K562 (cell line): ENCODE results near the gene MAML3. TPM values are rescaled to one million over a fixed set of nuclear protein-coding genes. Genes with fewer than 3 reads are reported as not detected.

ENCODE experiments used
- BCOR ChIP-seq: fragments of 450-650 bp; IDR thresholded peaks from 2 replicates; pipeline ENCODE4 v1.6.1; 2016
- BRF1 ChIP-seq: IDR thresholded peaks from 3 replicates; pipeline ENCODE4 v1.6.1; 2011; ENCODE audit warnings: borderline replicate concordance, mild to moderate bottlenecking; ENCODE audit not compliant: insufficient read length; ENCODE audit errors: extremely low read depth
- CGGBP1 ChIP-seq: fragments of 250-450 bp; sonication (Bioruptor Pico); IDR thresholded peaks from 2 replicates; pipeline ENCODE4 v1.9.0; 2021; ENCODE audit warnings: mild to moderate bottlenecking
- CSDE1 ChIP-seq, 2 experiments: fragments of 450-650 bp; IDR thresholded peaks; 2 replicates each; pipeline ENCODE4 v1.6.1; 2016; ENCODE audit warnings: mild to moderate bottlenecking in 1 of 2
- CXXC5 ChIP-seq: fragments of 250-450 bp; sonication (Bioruptor Pico); IDR thresholded peaks from 2 replicates; pipeline ENCODE4 v1.8.0; 2022; ENCODE audit warnings: inconsistent platforms, mild to moderate bottlenecking, moderate library complexity
- E2F4 ChIP-seq: sonication (generic); formaldehyde crosslinking; IDR thresholded peaks from 2 replicates; pipeline ENCODE4 v1.8.0; 2022; ENCODE audit warnings: mild to moderate bottlenecking, low read depth, missing genetic modification reagents
- ESRRB ChIP-seq: fragments of 250-450 bp; sonication (Bioruptor Pico); IDR thresholded peaks from 2 replicates; pipeline ENCODE4 v1.5.0; 2020; ENCODE audit warnings: mild to moderate bottlenecking, moderate library complexity, borderline replicate concordance
- ETS2 ChIP-seq: IDR thresholded peaks from 2 replicates; pipeline ENCODE4 v1.6.1; 2016; ENCODE audit warnings: borderline replicate concordance, missing genetic modification characterization, mild to moderate bottlenecking, moderate library complexity, missing compliant biosample characterization; ENCODE audit not compliant: poor library complexity, severe bottlenecking
- FOXJ3 ChIP-seq: sonication (generic); formaldehyde crosslinking; IDR thresholded peaks from 2 replicates; pipeline ENCODE4 v1.4.0; 2020; ENCODE audit warnings: mild to moderate bottlenecking, missing genetic modification reagents
- FOXP1 ChIP-seq: sonication (generic); formaldehyde crosslinking; IDR thresholded peaks from 2 replicates; pipeline ENCODE4 v1.8.0; 2022; ENCODE audit warnings: mild to moderate bottlenecking, missing genetic modification reagents
- HDAC3 ChIP-seq: fragments of 450-650 bp; IDR thresholded peaks from 2 replicates; pipeline ENCODE4 v1.6.1; 2018; ENCODE audit warnings: borderline replicate concordance, mild to moderate bottlenecking, moderate library complexity; ENCODE audit not compliant: partially characterized antibody
- HDAC8 ChIP-seq: fragments of 450-650 bp; IDR thresholded peaks from 2 replicates; pipeline ENCODE4 v1.6.1; 2016; ENCODE audit warnings: mild to moderate bottlenecking, missing genetic modification characterization, moderate library complexity, missing compliant biosample characterization
- HNRNPL ChIP-seq: fragments of 200-400 bp; formaldehyde crosslinking; IDR thresholded peaks from 2 replicates; pipeline ENCODE4 v1.6.1; 2017; ENCODE audit warnings: low read depth, mild to moderate bottlenecking, low read length
- KDM1A ChIP-seq, 2 experiments: fragments of 450-650 bp; IDR thresholded peaks; 2 replicates each; pipeline ENCODE4 v1.6.1; 2016; ENCODE audit warnings: mild to moderate bottlenecking in 2 of 2
- MEF2D ChIP-seq: conservative IDR thresholded peaks from 2 replicates; pipeline ENCODE4 v1.6.1; 2016; ENCODE audit warnings: low read depth, missing genetic modification characterization, missing compliant biosample characterization
- NCOR1 ChIP-seq: fragments of 450-650 bp; IDR thresholded peaks from 2 replicates; pipeline ENCODE4 v1.6.1; 2016; ENCODE audit warnings: mild to moderate bottlenecking, moderate library complexity
- NFATC3 ChIP-seq: fragments of 450-650 bp; IDR thresholded peaks from 2 replicates; pipeline ENCODE4 v1.6.1; 2017; ENCODE audit warnings: mild to moderate bottlenecking
- OTX1 ChIP-seq: fragments of 450-650 bp; formaldehyde crosslinking; IDR thresholded peaks from 2 replicates; pipeline ENCODE4 v1.4.0; 2022; ENCODE audit warnings: mild to moderate bottlenecking
- RB1 ChIP-seq: fragments of 450-650 bp; IDR thresholded peaks from 2 replicates; pipeline ENCODE4 v1.6.1; 2017; ENCODE audit warnings: low read depth, mild to moderate bottlenecking
- RBBP5 ChIP-seq: fragments of 200-600 bp; sonication (generic); IDR thresholded peaks from 2 replicates; pipeline ENCODE4 v1.6.1; 2012; ENCODE audit warnings: borderline replicate concordance, mild to moderate bottlenecking, low read length, control low read depth, inconsistent platforms; ENCODE audit not compliant: insufficient read depth, poor library complexity, severe bottlenecking
- RBM22 ChIP-seq: fragments of 200-400 bp; formaldehyde crosslinking; IDR thresholded peaks from 2 replicates; pipeline ENCODE4 v1.6.1; 2018; ENCODE audit warnings: low read length, low read depth; ENCODE audit not compliant: poor library complexity, severe bottlenecking
- RBM34 ChIP-seq: fragments of 200-400 bp; formaldehyde crosslinking; IDR thresholded peaks from 2 replicates; pipeline ENCODE4 v1.6.1; 2018; ENCODE audit warnings: low read length, borderline replicate concordance; ENCODE audit not compliant: insufficient read depth
- RUNX1 ChIP-seq: sonication (generic); IDR thresholded peaks from 2 replicates; pipeline ENCODE4 v1.6.1; 2016; ENCODE audit warnings: antibody characterized with exemption, low read depth
- ZBTB49 ChIP-seq: sonication (generic); formaldehyde crosslinking; IDR thresholded peaks from 2 replicates; pipeline ENCODE4 v1.8.0; 2022; ENCODE audit warnings: missing genetic modification reagents, mild to moderate bottlenecking, borderline replicate concordance
- ZFP1 ChIP-seq: fragments of 450-650 bp; formaldehyde crosslinking; IDR thresholded peaks from 2 replicates; pipeline ENCODE4 v1.4.0; 2020; ENCODE audit warnings: mild to moderate bottlenecking, mixed read lengths
- ZNF197 ChIP-seq: fragments of 200-800 bp; sonication (Bioruptor generic); IDR thresholded peaks from 2 replicates; pipeline ENCODE4 v1.6.1; 2016; ENCODE audit warnings: low read depth, missing genetic modification characterization, missing compliant biosample characterization
- polyA plus RNA-seq, 8 experiments: library from polyadenylated mRNA; depleted of rRNA in 4 of 8; stranded (reverse) in 5 of 8; unstranded in 3 of 8; fragments of >200 nt; fragmentation: Nextera tagmentation in 2 of 8; fragmentation: Illumina TruSeq in 1 of 8; extraction: Ambion mirVana in 2 of 8; extraction: Trizol in 1 of 8; gene quantifications; 2 replicates each; pipeline versions ENCODE4 v1.2.1 to v1.2.3, GENCODE V29; 2011 to 2014; ENCODE audit warnings: inconsistent platforms in 1 of 8, missing spikeins in 1 of 8
- total RNA-seq, 7 experiments: library from RNA; depleted of rRNA in 6 of 7; stranded (reverse); fragments of >200 nt in 6 of 7; fragmentation: Illumina TruSeq in 2 of 7; extraction: Trizol in 2 of 7; gene quantifications; 2 replicates each; pipeline versions ENCODE4 v1.2.1 to v1.2.3, GENCODE V29; 2011 to 2021; ENCODE audit warnings: low replicate concordance in 1 of 7

Gene MAML3
- total and polyA plus RNA-seq, 9 of the 15 experiments (the other 6 are each of a cell fraction or from before 2014, with no cell fraction given) = 0.01 to 0.55 (median 0.25) TPM

GRCh38 chr4:140153718-140154571, at the start of gene MAML3 (continued):
- no peak for TF ChIP-seq CSDE1 (IDR thresholded peaks at IDR 0.05)
- TF ChIP-seq ETS2 = no peak
- TF ChIP-seq BRF1 = no peak
- peak; percentile 57; the same call in 1 of the 2 replicates for TF ChIP-seq BCOR
- TF ChIP-seq FOXJ3 (CRISPR knock-in tag) = no peak
- no peak for TF ChIP-seq MEF2D (tag)
- peak; percentile 99 for TF ChIP-seq CXXC5 (CRISPR knock-in tag)
- TF ChIP-seq NCOR1 = peak; percentile 55
- TF ChIP-seq HDAC3 = no peak
- no peak for TF ChIP-seq RBBP5
- peak; percentile 91 for TF ChIP-seq FOXP1
- peak; percentile 55; the same call in 1 of the 2 replicates for TF ChIP-seq HNRNPL
- no peak for TF ChIP-seq RUNX1
- peak; percentile 85; the same call in 1 of the 2 replicates for TF ChIP-seq CGGBP1
- TF ChIP-seq NFATC3 = no peak
- TF ChIP-seq HDAC8 (tag) = 0 out of 2 replicates have a peak, but pooled peaks have one; percentile 27
- no peak for TF ChIP-seq ZFP1
- no peak for TF ChIP-seq ZBTB49 (CRISPR knock-in tag)
- TF ChIP-seq RBM22 = peak; percentile 67
- peak; percentile 60; the same call in 1 of the 2 replicates for TF ChIP-seq E2F4 (CRISPR knock-in tag)
- TF ChIP-seq ZNF197 (CRISPR knock-in tag) = 0 out of 2 replicates have a peak, but pooled peaks have one; percentile 53
- TF ChIP-seq RBM34 = no peak
- TF ChIP-seq ESRRB (CRISPR knock-in tag) = no peak
- TF ChIP-seq KDM1A (IDR thresholded peaks at IDR 0.05) = 0 out of 4 replicates have a peak, but pooled peaks of 1 of the 2 experiments have one; percentile 19
- no peak for TF ChIP-seq OTX1 (CRISPR knock-in tag)
- TF ChIP-seq RB1 = peak; percentile 85
